PC-9 (cell line): ENCODE results near the gene THAP7. TPM values are rescaled to one million over a fixed set of nuclear protein-coding genes. Genes with fewer than 3 reads are reported as not detected.

Experiments used
- BruUV-seq: library from RNA; stranded (reverse); fragments of 400-500 nt; replicated peaks from 2 replicates; lab custom pipeline; 2021; lab: Mats Ljungman, UMichigan
- CTCF ChIA-PET: fragments of 300-600 bp; sonication (Branson Sonifier 250); formaldehyde crosslinking; loops from one replicate; lab custom pipeline; 2022; ENCODE audit warnings: antibody characterized with exemption; lab: Charles Lee
- POLR2A ChIA-PET: fragments of 300-600 bp; sonication (Branson Sonifier 250); formaldehyde crosslinking; loops from one replicate; lab custom pipeline; 2022; ENCODE audit warnings: antibody characterized with exemption; ENCODE audit not compliant: unreplicated experiment; lab: Charles Lee
- DNase-seq, 2 experiments: peaks; one replicate each; pipeline versions ENCODE4 v3.0.0 to v3.0.0-alpha.2; 2015 to 2022; ENCODE audit warnings: mixed read lengths in 1 of 2
- H2AFZ ChIP-seq: fragments of 200-600 bp; sonication (generic); 2 replicates; pipeline ENCODE4 v1.8.1; 2017; ENCODE audit warnings: antibody characterized with exemption
- H3F3A ChIP-seq: fragments of 200-600 bp; sonication (generic); 2 replicates; pipeline ENCODE4 v1.8.1; 2017; ENCODE audit warnings: antibody characterized with exemption, mild to moderate bottlenecking, low read depth; ENCODE audit not compliant: insufficient read depth
- H3K27ac ChIP-seq: fragments of 200-600 bp; sonication (generic); 2 replicates; pipeline ENCODE4 v1.6.1; 2016; ENCODE audit warnings: mixed run types
- H3K27me3 ChIP-seq: fragments of 200-600 bp; sonication (generic); 2 replicates; pipeline ENCODE4 v1.6.1; 2016; ENCODE audit warnings: low read depth, mixed run types; ENCODE audit not compliant: insufficient read depth
- H3K36me3 ChIP-seq: fragments of 200-600 bp; sonication (generic); 2 replicates; pipeline ENCODE4 v1.6.1; 2016; ENCODE audit warnings: low read depth, mixed run types
- H3K4me1 ChIP-seq: fragments of 200-600 bp; sonication (generic); replicated peaks from 2 replicates; pipeline ENCODE4 v1.6.1; 2016; ENCODE audit warnings: mixed run types; ENCODE audit not compliant: insufficient read depth
- H3K4me2 ChIP-seq: fragments of 200-600 bp; sonication (generic); 2 replicates; pipeline ENCODE4 v1.6.1; 2017; ENCODE audit warnings: mixed run types
- H3K4me3 ChIP-seq: fragments of 200-600 bp; sonication (generic); 2 replicates; pipeline ENCODE4 v1.6.1; 2016; ENCODE audit warnings: mixed run types
- H3K79me2 ChIP-seq: fragments of 200-600 bp; sonication (generic); 2 replicates; pipeline ENCODE4 v1.6.1; 2017; ENCODE audit warnings: low read depth, mixed run types
- H3K9me2 ChIP-seq: fragments of 200-600 bp; sonication (generic); 2 replicates; pipeline ENCODE4 v1.8.1; 2017; ENCODE audit warnings: mild to moderate bottlenecking; ENCODE audit not compliant: insufficient read depth
- H3K9me3 ChIP-seq: fragments of 200-600 bp; sonication (generic); 2 replicates; pipeline ENCODE4 v1.8.1; 2016; ENCODE audit warnings: low read depth; ENCODE audit not compliant: insufficient read depth
- H4K20me1 ChIP-seq: fragments of 200-600 bp; sonication (generic); 2 replicates; pipeline ENCODE4 v1.8.1; 2017; ENCODE audit not compliant: insufficient read depth
- EZH2 ChIP-seq: fragments of 200-600 bp; sonication (generic); IDR thresholded peaks from 2 replicates; pipeline ENCODE4 v1.8.0; 2017; ENCODE audit warnings: antibody characterized with exemption, low read depth
- intact Hi-C: fragments of 100-400 bp; cut with micrococcal nuclease; formaldehyde crosslinking; loops from one replicate; pipeline ENCODE4 v1.10.0; 2022; ENCODE audit not compliant: unreplicated experiment
- total RNA-seq: library from RNA; stranded (reverse); gene quantifications from 2 replicates; pipeline ENCODE4 v1.2.3, GENCODE V29; 2021
- TF ChIP-seq, protein P1 (sequence below): fragments of 200-600 bp; sonication (generic); conservative IDR thresholded peaks from 2 replicates; pipeline ENCODE4 v1.6.1; 2017; ENCODE audit warnings: mixed run types, antibody characterized with exemption, mild to moderate bottlenecking, moderate library complexity

Gene THAP7
- total RNA-seq, 1 experiment from 2014 or later = 17.0 TPM

DNA sequence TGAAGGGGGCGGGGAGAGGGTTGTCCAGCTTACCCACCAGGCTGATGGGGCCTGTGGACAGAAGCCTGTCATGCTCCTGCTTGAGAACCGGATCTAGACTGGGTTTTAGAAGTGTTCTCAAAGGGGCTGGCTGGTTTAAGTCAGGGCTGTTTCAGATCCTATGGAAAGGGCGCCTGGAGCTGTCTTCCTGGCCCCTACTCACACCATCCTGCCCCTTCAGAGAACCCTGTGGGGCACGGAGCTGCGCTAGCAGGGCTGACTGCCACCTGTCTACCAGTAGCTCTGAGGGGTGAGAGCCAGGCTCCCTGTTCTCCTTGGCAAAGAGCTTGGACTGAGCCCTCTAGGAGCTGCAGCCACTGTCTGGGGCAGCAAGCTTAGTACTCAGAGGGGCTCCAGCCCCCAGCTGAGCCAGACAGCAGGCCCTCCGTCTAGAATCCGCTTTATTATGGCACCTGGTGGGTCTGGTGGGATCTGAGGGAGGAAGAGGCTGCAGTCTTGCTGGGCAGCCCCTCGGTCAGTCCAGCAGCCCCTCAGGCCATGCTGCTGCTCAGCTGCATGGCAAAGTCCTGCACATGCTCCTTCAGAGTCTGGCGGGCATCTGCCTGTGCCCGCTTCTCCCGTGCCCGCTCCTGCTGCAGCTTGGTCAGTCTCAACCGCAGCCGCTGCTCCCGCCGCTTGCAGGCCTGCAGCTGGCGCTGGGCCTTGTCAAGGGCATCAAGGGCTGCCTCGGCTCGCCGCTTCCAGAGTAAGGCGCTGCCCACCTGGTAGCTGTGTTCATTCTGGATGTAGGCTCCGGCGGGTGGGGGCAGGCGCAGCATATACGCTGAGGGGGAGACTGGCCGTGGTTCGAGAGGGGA is 2.3 kb downstream of the THAP7 start:
- DNase-seq = no peak
- no peak overlapping the region for H2AFZ ChIP-seq
- intact Hi-C loops = loop anchor here (10.0 kb wide), 1 partner anchor 105 kb away; no protein-coding TSS in a partner anchor
- no peaks in the 10 kb centered on the region for H3K9me3 ChIP-seq
- peaks cover 8% of the 10 kb centered on the region; the same call in 1 of the 2 replicates for H3F3A ChIP-seq
- CTCF ChIA-PET = no interaction called here
- peaks cover 8% of the 10 kb centered on the region for H3K4me1 ChIP-seq
- TF ChIP-seq, protein P1, sequence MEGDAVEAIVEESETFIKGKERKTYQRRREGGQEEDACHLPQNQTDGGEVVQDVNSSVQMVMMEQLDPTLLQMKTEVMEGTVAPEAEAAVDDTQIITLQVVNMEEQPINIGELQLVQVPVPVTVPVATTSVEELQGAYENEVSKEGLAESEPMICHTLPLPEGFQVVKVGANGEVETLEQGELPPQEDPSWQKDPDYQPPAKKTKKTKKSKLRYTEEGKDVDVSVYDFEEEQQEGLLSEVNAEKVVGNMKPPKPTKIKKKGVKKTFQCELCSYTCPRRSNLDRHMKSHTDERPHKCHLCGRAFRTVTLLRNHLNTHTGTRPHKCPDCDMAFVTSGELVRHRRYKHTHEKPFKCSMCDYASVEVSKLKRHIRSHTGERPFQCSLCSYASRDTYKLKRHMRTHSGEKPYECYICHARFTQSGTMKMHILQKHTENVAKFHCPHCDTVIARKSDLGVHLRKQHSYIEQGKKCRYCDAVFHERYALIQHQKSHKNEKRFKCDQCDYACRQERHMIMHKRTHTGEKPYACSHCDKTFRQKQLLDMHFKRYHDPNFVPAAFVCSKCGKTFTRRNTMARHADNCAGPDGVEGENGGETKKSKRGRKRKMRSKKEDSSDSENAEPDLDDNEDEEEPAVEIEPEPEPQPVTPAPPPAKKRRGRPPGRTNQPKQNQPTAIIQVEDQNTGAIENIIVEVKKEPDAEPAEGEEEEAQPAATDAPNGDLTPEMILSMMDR = no peak
- TF ChIP-seq EZH2 = no peak
- H3K4me2 ChIP-seq = no peak overlapping the region
- no TSS peak for BruUV-seq
- no peaks in the 10 kb centered on the region for H3K27me3 ChIP-seq
- H4K20me1 ChIP-seq = no peaks in the 10 kb centered on the region
- H3K4me3 ChIP-seq = no peak overlapping the region
- H3K27ac ChIP-seq = no peak overlapping the region
- no peaks in the 10 kb centered on the region for H3K9me2 ChIP-seq
- POLR2A ChIA-PET = no interaction called here
- no peaks in the 10 kb centered on the region for H3K36me3 ChIP-seq
- peaks cover 27% of the 10 kb centered on the region for H3K79me2 ChIP-seq

DNA sequence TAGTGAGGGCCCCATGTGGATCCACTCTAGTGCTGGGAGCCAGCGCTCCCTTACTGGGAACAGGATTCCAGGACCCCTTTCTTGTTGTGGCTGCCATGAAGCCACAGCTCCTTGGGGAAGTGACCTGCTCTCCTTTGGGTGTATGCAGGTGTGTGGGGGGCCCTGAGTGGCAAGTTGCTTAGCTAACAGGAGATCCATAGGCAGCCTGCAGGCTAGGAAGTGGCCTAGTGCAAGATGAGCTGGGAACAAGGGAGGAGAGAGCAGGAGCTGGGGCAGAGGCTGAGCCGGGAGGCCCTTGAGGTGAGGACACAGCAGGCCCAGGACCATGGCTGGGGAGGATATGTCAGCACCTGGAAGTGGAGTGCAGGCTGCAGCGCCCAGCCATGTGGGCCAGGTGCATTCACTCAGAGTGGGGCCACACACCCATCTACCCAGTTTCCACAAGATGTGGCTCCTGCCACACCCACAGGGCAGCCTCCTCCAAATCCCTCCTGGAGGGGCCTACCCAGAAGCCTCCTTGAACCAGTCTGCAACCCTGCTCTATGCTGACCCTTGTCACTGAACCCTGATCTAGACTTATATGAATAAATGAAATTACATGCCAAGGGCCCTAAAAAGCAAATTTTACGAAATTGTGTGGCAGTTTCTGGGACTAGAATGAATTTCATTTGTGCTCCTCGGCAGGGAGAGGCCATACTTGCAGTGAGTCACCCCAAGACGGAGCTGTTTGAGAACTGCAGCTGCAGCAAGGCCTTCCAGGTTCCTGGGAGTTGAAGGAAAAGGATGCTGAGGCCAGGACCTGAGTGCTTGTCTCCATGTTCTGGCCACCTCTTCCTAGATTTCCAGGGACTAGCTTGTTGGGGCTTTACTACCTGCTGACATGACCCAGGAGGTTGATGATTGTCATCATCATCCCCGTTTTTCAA is 3.2 kb downstream of the THAP7 start:
- H3K27ac ChIP-seq = no peak overlapping the region
- no TSS peak for BruUV-seq
- peaks cover 24% of the 10 kb centered on the region for H3K79me2 ChIP-seq
- no peaks in the 10 kb centered on the region for H3K27me3 ChIP-seq
- no peaks in the 10 kb centered on the region for H3K36me3 ChIP-seq
- H2AFZ ChIP-seq = no peak overlapping the region
- DNase-seq = no peak
- TF ChIP-seq, protein P1 = no peak
- no peak for TF ChIP-seq EZH2
- H3K4me2 ChIP-seq = no peak overlapping the region
- ChIA-PET CTCF (no interaction called here), POLR2A (no interaction called here)
- H3K4me1 ChIP-seq = peaks cover 6% of the 10 kb centered on the region
- H3K4me3 ChIP-seq = no peak overlapping the region
- no peaks in the 10 kb centered on the region for H4K20me1 ChIP-seq
- no peaks in the 10 kb centered on the region for H3K9me3 ChIP-seq
- peaks cover 8% of the 10 kb centered on the region; the same call in 1 of the 2 replicates for H3F3A ChIP-seq
- H3K9me2 ChIP-seq = no peaks in the 10 kb centered on the region
- intact Hi-C loops = no loop called here

DNA sequence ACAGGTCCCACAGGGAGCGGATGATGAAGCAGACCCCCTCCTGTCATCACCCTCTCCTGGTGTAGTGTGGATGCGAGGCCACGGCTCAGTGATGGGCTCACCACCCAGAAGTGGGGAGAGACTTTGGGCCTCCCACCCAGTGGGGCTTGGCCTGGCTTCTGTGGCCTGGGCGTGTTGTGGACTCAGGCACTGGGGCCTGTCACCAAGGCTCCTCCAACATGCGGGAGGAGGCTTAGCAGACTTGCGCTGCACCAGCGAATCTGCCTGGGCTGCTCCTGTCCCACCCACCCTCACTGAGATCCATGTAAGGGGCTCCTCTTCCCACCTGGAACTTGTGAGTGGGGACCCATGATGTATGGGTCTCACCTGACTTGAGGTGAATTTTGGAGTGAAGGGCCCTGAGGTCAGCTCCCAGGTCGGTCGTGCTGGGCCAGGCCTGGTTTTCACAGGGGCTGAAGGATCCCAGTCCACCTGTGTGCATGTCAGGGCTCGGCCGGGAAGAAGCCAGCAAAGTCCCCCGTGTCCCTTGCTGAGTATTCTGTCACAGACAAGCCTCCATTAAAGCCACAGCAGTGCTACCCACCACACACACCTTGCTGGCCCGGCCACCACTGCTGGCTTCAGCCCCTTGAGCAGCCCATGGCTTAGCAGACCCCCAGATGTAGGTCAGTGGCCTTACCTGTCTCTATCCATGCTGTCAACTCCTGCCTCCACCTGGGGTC is 4.2 kb downstream of the THAP7 start:
- Histone ChIP-seq H3K36me3 (no peaks in the 10 kb centered on the region), H3K9me2 (no peaks in the 10 kb centered on the region), H3K79me2 (peaks cover 15% of the 10 kb centered on the region), H4K20me1 (no peaks in the 10 kb centered on the region), H2AFZ (no peak overlapping the region), H3K4me1 (no peaks in the 10 kb centered on the region), H3F3A (peaks cover 2% of the 10 kb centered on the region; the same call in 1 of the 2 replicates), H3K4me2 (no peak overlapping the region), H3K4me3 (no peak overlapping the region), H3K9me3 (no peaks in the 10 kb centered on the region), H3K27ac (no peak overlapping the region), H3K27me3 (no peaks in the 10 kb centered on the region)
- BruUV-seq = no TSS peak
- CTCF ChIA-PET = no interaction called here
- TF ChIP-seq EZH2 = no peak
- TF ChIP-seq, protein P1 = no peak
- intact Hi-C loops = no loop called here
- no peak for DNase-seq
- POLR2A ChIA-PET = no interaction called here
